ENCODE results near the gene RNF41.
A peak's percentile ranks its signal among the peaks of the same experiment; 100 is the strongest.
"Not testable (repeated sequence)": the region's sequence is repeated elsewhere in the genome, so short reads cannot be mapped to it uniquely, and the experiment has no call there.

Gene RNF41

GRCh38 chr12:56206452-56207166 is 15.1 kb downstream of the RNF41 start:
- peak; percentile 56 for DNase-seq

- DNase-seq: no peak
Observed at GRCh38 chr12:56205445-56205844, 16.3 kb downstream of the RNF41 start.

GRCh38 chr12:56204275-56204674 is 17.4 kb downstream of the RNF41 start:
- no peak for DNase-seq

GRCh38 chr12:56202838-56203237 is 18.9 kb downstream of the RNF41 start:
- no peak for DNase-seq

GRCh38 chr12:56202366-56202765 is 19.4 kb downstream of the RNF41 start:
- no peak for DNase-seq

- no peak for DNase-seq
Observed at GRCh38 chr12:56198836-56199235, 22.9 kb downstream of the RNF41 start.

- DNase-seq: no peak
Observed at GRCh38 chr12:56197921-56198635, 23.6 kb downstream of the RNF41 start.

- not testable (repeated sequence) for DNase-seq
Observed at GRCh38 chr12:56196818-56197550, 24.7 kb downstream of the RNF41 start.

GRCh38 chr12:56193025-56193578 is 28.6 kb downstream of the RNF41 start:
- DNase-seq: peak; percentile 93

- no peak for DNase-seq
Observed at GRCh38 chr12:56192582-56192981, 29.1 kb downstream of the RNF41 start.

GRCh38 chr12:56190695-56191155 is 31.0 kb downstream of the RNF41 start:
- peak; percentile 35 for DNase-seq

- DNase-seq: peak; percentile 93
Observed at GRCh38 chr12:56189918-56190694, 31.6 kb downstream of the RNF41 start.

GRCh38 chr12:56189099-56189917 is 32.4 kb downstream of the RNF41 start, which contains the start of gene SMARCC2:
Gene SMARCC2 (minus strand): TSS chr12:56189483. CDS start chr12:56189461, 22 bp downstream.
- DNase-seq: peak; percentile 90

GRCh38 chr12:56188778-56189098 is 33.0 kb downstream of the RNF41 start:
- peak; percentile 70 for DNase-seq

- DNase-seq: no peak
Observed at GRCh38 chr12:56188131-56188777, 33.5 kb downstream of the RNF41 start.

GRCh38 chr12:56186957-56187356 is 34.8 kb downstream of the RNF41 start:
- DNase-seq: no peak

- no peak for DNase-seq
Observed at GRCh38 chr12:56178347-56178746, 43.4 kb downstream of the RNF41 start.

- DNase-seq: no peak
Observed at GRCh38 chr12:56172839-56173238, 48.9 kb downstream of the RNF41 start.

GRCh38 chr12:56169229-56169759 is 52.4 kb downstream of the RNF41 start:
- no peak for DNase-seq

GRCh38 chr12:56165369-56165768 is 56.4 kb downstream of the RNF41 start:
- DNase-seq: no peak

- DNase-seq: no peak
Observed at GRCh38 chr12:56164345-56164729, 57.4 kb downstream of the RNF41 start.
